CD4-positive, alpha-beta memory T cell (primary cell): ENCODE results near the gene STAMBP. TPM values are rescaled to one million over a fixed set of nuclear protein-coding genes. Genes with fewer than 3 reads are reported as not detected.

Experiments used
- CTCF ChIA-PET: fragments of 350-600 bp; sonication (Branson Sonifier 250); formaldehyde crosslinking; loops from one replicate; lab custom pipeline; 2021; ENCODE audit warnings: inconsistent platforms; ENCODE audit not compliant: partially characterized antibody; lab: Charles Lee
- POLR2A ChIA-PET: fragments of 350-600 bp; sonication (Branson Sonifier 250); formaldehyde crosslinking; loops from one replicate; lab custom pipeline; 2021; ENCODE audit not compliant: partially characterized antibody; lab: Charles Lee
- DNase-seq, 5 donors: peaks; one replicate each; pipeline versions ENCODE4 v3.0.0 to v3.0.0-alpha.2; 2020 to 2022; ENCODE audit warnings: mixed read lengths in 1 of 5
- H3K27ac ChIP-seq: one replicate; pipeline ENCODE4 v1.7.0; 2013; ENCODE audit warnings: low read depth, low read length
- H3K27me3 ChIP-seq: 2 replicates; pipeline ENCODE4 v1.7.0; 2013; ENCODE audit warnings: mild to moderate bottlenecking, low read length, moderate library complexity; ENCODE audit not compliant: insufficient read depth
- H3K36me3 ChIP-seq: 2 replicates; pipeline ENCODE4 v1.7.0; 2013; ENCODE audit warnings: mild to moderate bottlenecking, low read length, moderate library complexity; ENCODE audit not compliant: insufficient read depth
- H3K4me1 ChIP-seq: 2 replicates; pipeline ENCODE4 v1.7.0; 2013; ENCODE audit warnings: mild to moderate bottlenecking, low read length, moderate library complexity; ENCODE audit not compliant: insufficient read depth
- H3K4me3 ChIP-seq, 2 donors: one replicate each; pipeline ENCODE4 v1.7.0; 2013; ENCODE audit warnings: low read length in 2 of 2, mild to moderate bottlenecking in 1 of 2
- H3K9me3 ChIP-seq, 2 donors: one replicate each; pipeline ENCODE4 v1.7.0; 2013; ENCODE audit warnings: low read length in 2 of 2, control low read depth in 1 of 2; ENCODE audit not compliant: control insufficient read depth in 1 of 2
- H3K27ac Mint-ChIP-seq, 7 donors: one replicate each; pipeline ENCODE4 v1.8.0; 2020 to 2021; ENCODE audit warnings: mixed read lengths in 7 of 7, mild to moderate bottlenecking in 6 of 7, inconsistent platforms in 3 of 7, moderate library complexity in 3 of 7
- H3K27me3 Mint-ChIP-seq, 2 donors: one replicate each; pipeline ENCODE4 v1.8.0; 2020 to 2021; ENCODE audit warnings: mixed read lengths in 2 of 2
- H3K36me3 Mint-ChIP-seq, 2 donors: one replicate each; pipeline ENCODE4 v1.8.0; 2020 to 2021; ENCODE audit warnings: mixed read lengths in 2 of 2, inconsistent platforms in 1 of 2, mild to moderate bottlenecking in 1 of 2
- H3K4me1 Mint-ChIP-seq, 4 donors: one replicate each; pipeline ENCODE4 v1.8.0; 2020 to 2021; ENCODE audit warnings: mixed read lengths in 4 of 4, mild to moderate bottlenecking in 1 of 4
- H3K4me3 Mint-ChIP-seq, 8 donors: one replicate each; pipeline ENCODE4 v1.8.0; 2020 to 2021; ENCODE audit warnings: mixed read lengths in 8 of 8, mild to moderate bottlenecking in 7 of 8, moderate library complexity in 6 of 8, inconsistent platforms in 3 of 8
- H3K9me3 Mint-ChIP-seq, 8 donors: one replicate each; pipeline ENCODE4 v1.8.0; 2020 to 2021; ENCODE audit warnings: mixed read lengths in 8 of 8, mild to moderate bottlenecking in 5 of 8, inconsistent platforms in 3 of 8, moderate library complexity in 1 of 8
- intact Hi-C: fragments of 100-400 bp; cut with micrococcal nuclease; formaldehyde crosslinking; loops from one replicate; pipeline ENCODE4 v1.15.1; 2023
- polyA plus RNA-seq, 2 donors: library from polyadenylated mRNA; unstranded; fragments of 300-500 nt; fragmentation: Illumina TruSeq; gene quantifications; one replicate each; pipeline ENCODE4 v1.2.3, GENCODE V29; 2021
- total RNA-seq, 2 experiments: library from RNA; stranded (reverse); gene quantifications; one replicate each; pipeline ENCODE4 v1.2.3, GENCODE V29; 2021

The STAMBP gene
- total and polyA plus RNA-seq, 4 experiments from 2014 or later = 34.8 to 49.5 (median 41.7) TPM

DNA sequence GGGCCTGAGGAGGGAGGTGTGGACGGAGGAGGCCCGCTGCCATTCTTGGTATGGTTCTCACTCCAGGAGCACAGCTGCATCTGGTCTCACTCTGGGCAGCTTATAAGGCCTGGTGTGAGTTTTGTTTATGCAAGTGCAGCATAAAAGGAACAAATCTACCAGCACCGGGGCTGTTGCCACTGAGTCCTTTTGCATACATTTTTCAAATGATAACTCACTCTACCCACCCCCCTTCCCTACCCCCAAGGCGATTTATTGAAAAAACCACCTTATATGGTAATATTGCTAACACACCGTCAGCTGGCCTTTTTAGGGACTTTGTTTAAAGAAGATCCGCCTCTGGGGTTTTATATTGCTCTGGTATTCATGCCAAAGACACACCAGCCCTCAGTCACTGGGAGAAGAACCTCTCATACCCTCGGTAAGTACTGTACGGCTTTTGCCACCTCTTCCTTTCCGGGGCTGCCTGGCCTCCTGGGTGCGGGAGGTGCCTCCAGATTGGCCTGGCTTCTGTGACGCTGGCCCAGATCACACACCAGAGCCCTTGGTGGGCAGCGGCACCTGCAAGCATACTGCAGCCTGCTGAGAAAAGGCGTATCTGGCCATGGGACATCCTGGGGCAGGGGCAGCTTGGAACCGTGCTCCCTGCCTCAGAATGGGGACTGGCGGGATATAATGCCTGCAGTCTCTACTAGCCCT, 64.0 kb downstream of the STAMBP start, which contains the start of gene ACTG2:
ACTG2 (plus strand) TSS at position 378 of the 699 bp plus-strand sequence. CDS start 8,304 bp downstream, outside the sequence.
- Histone ChIP-seq H3K27me3 (no peaks in the 10 kb centered on the region), H3K4me1 (peaks cover 5% of the 10 kb centered on the region), H3K27ac (no peak within 1 kb of the TSS), H3K36me3 (no peaks in the 10 kb centered on the region), H3K4me3 (no peak within 1 kb of the TSS), H3K9me3 (no peaks in the 10 kb centered on the region)
- Mint-ChIP-seq H3K4me3 (no peak within 1 kb of the TSS), H3K27ac (peak within 1 kb of the TSS in 2 of 7 donors; percentile 56 to 81), H3K36me3 (no peaks in the 10 kb centered on the region), H3K9me3 (peaks cover 0 to 2% (median 0%) of the 10 kb centered on the region in 8 donors), H3K27me3 (peaks cover 0 to 2% of the 10 kb centered on the region in 2 donors), H3K4me1 (peaks cover 2 to 10% (median 5%) of the 10 kb centered on the region in 4 donors)
- no peak for DNase-seq
- intact Hi-C loops = no loop called here
- ChIA-PET POLR2A (no interaction called here), CTCF (interaction anchor here (1.3 kb wide), 1 partner anchor 9 kb away, joined by 4 read pairs; no protein-coding TSS in a partner anchor)

- no peak overlapping the region for H3K4me3 ChIP-seq
- H3K9me3 ChIP-seq = no peaks in the 10 kb centered on the region
- Mint-ChIP-seq H3K27me3 (peaks cover 0 to 2% of the 10 kb centered on the region in 2 donors), H3K36me3 (no peaks in the 10 kb centered on the region), H3K9me3 (peaks cover 0 to 2% (median 0%) of the 10 kb centered on the region in 8 donors), H3K4me3 (no peak overlapping the region), H3K4me1 (peaks cover 1 to 10% (median 4%) of the 10 kb centered on the region in 4 donors), H3K27ac (peak overlapping the region in 1 of 7 donors; percentile 81)
- CTCF ChIA-PET = no interaction called here
- H3K36me3 ChIP-seq = no peaks in the 10 kb centered on the region
- DNase-seq = no peak
- no peak overlapping the region for H3K27ac ChIP-seq
- intact Hi-C loops = no loop called here
- POLR2A ChIA-PET = no interaction called here
- H3K4me1 ChIP-seq = peaks cover 5% of the 10 kb centered on the region
- no peaks in the 10 kb centered on the region for H3K27me3 ChIP-seq
Measured at GRCh38 chr2:73893764-73894474, 65.2 kb downstream of the STAMBP start.

GRCh38 chr2:73894475-73894850, 65.7 kb downstream of the STAMBP start:
- Mint-ChIP-seq H3K27me3 (peaks cover 0 to 2% of the 10 kb centered on the region in 2 donors), H3K36me3 (no peaks in the 10 kb centered on the region), H3K4me3 (no peak overlapping the region), H3K9me3 (peaks cover 0 to 2% (median 0%) of the 10 kb centered on the region in 8 donors), H3K27ac (no peak overlapping the region), H3K4me1 (peaks cover 1 to 10% (median 4%) of the 10 kb centered on the region in 4 donors)
- POLR2A ChIA-PET = no interaction called here
- DNase-seq = no peak
- no peaks in the 10 kb centered on the region for H3K9me3 ChIP-seq
- H3K27ac ChIP-seq = no peak overlapping the region
- intact Hi-C loops = no loop called here
- H3K27me3 ChIP-seq = no peaks in the 10 kb centered on the region
- H3K36me3 ChIP-seq = no peaks in the 10 kb centered on the region
- H3K4me1 ChIP-seq = peaks cover 5% of the 10 kb centered on the region
- no peak overlapping the region for H3K4me3 ChIP-seq
- CTCF ChIA-PET = no interaction called here

- POLR2A ChIA-PET = no interaction called here
- Histone ChIP-seq H3K27me3 (no peaks in the 10 kb centered on the region), H3K9me3 (no peaks in the 10 kb centered on the region), H3K4me3 (no peak overlapping the region), H3K4me1 (peaks cover 5% of the 10 kb centered on the region), H3K36me3 (no peaks in the 10 kb centered on the region), H3K27ac (no peak overlapping the region)
- DNase-seq = no peak
- H3K27ac Mint-ChIP-seq = peak overlapping the region in 1 of 7 donors; percentile 43
- H3K4me1 Mint-ChIP-seq = peaks cover 1 to 10% (median 4%) of the 10 kb centered on the region in 4 donors
- peak overlapping the region in 1 of 8 donors; percentile 10 for H3K4me3 Mint-ChIP-seq
- CTCF ChIA-PET = no interaction called here
- intact Hi-C loops = no loop called here
- peaks cover 0 to 2% (median 0%) of the 10 kb centered on the region in 8 donors for H3K9me3 Mint-ChIP-seq
- H3K27me3 Mint-ChIP-seq = peaks cover 0 to 2% of the 10 kb centered on the region in 2 donors
- H3K36me3 Mint-ChIP-seq = no peaks in the 10 kb centered on the region
Measured at GRCh38 chr2:73894877-73895276, 66.1 kb downstream of the STAMBP start.

- H3K27me3 Mint-ChIP-seq = peaks cover 0 to 2% of the 10 kb centered on the region in 2 donors
- H3K9me3 ChIP-seq = no peaks in the 10 kb centered on the region
- H3K4me1 ChIP-seq = peaks cover 5% of the 10 kb centered on the region
- DNase-seq = no peak
- no peaks in the 10 kb centered on the region for H3K27me3 ChIP-seq
- POLR2A ChIA-PET = no interaction called here
- no peak overlapping the region for H3K4me3 Mint-ChIP-seq
- CTCF ChIA-PET = no interaction called here
- H3K4me1 Mint-ChIP-seq = peaks cover 1 to 10% (median 4%) of the 10 kb centered on the region in 4 donors
- H3K36me3 ChIP-seq = no peaks in the 10 kb centered on the region
- intact Hi-C loops = no loop called here
- H3K27ac Mint-ChIP-seq = peak overlapping the region in 1 of 7 donors; percentile 8
- no peak overlapping the region for H3K27ac ChIP-seq
- H3K36me3 Mint-ChIP-seq = no peaks in the 10 kb centered on the region
- no peak overlapping the region for H3K4me3 ChIP-seq
- peaks cover 0 to 2% (median 0%) of the 10 kb centered on the region in 8 donors for H3K9me3 Mint-ChIP-seq
Measured at GRCh38 chr2:73895473-73895872, 66.7 kb downstream of the STAMBP start.

- Mint-ChIP-seq H3K27ac (peak overlapping the region; percentile 32 to 93 (median 84)), H3K9me3 (no peaks in the 10 kb centered on the region), H3K4me3 (peak overlapping the region in 6 of 8 donors; percentile 5 to 80 (median 55)), H3K27me3 (peaks cover 0 to 2% of the 10 kb centered on the region in 2 donors), H3K4me1 (peaks cover 1 to 10% (median 4%) of the 10 kb centered on the region in 4 donors), H3K36me3 (no peaks in the 10 kb centered on the region)
- peak in 3 of 5 donors; percentile 6 to 24 (median 19) for DNase-seq
- ChIA-PET POLR2A (no interaction called here), CTCF (interaction anchor here (0.8 to 1.5 kb wide), 2 partner anchors 11 to 91 kb away, joined by 3 read pairs; no protein-coding TSS in a partner anchor)
- Histone ChIP-seq H3K27me3 (no peaks in the 10 kb centered on the region), H3K4me1 (peaks cover 5% of the 10 kb centered on the region), H3K4me3 (no peak overlapping the region), H3K36me3 (no peaks in the 10 kb centered on the region), H3K9me3 (no peaks in the 10 kb centered on the region), H3K27ac (no peak overlapping the region)
- intact Hi-C loops = no loop called here
Measured at GRCh38 chr2:73896362-73897239, 67.8 kb downstream of the STAMBP start.
